Measurements from ENCODE around the gene ENPP6. TPM values are rescaled to one million over a fixed set of nuclear protein-coding genes. Genes with fewer than 3 reads are reported as not detected.

The ENPP6 gene
- total and polyA plus RNA-seq, 8 donors = 0.05 to 1.5 (median 0.24) TPM; not detected in 3

DNA sequence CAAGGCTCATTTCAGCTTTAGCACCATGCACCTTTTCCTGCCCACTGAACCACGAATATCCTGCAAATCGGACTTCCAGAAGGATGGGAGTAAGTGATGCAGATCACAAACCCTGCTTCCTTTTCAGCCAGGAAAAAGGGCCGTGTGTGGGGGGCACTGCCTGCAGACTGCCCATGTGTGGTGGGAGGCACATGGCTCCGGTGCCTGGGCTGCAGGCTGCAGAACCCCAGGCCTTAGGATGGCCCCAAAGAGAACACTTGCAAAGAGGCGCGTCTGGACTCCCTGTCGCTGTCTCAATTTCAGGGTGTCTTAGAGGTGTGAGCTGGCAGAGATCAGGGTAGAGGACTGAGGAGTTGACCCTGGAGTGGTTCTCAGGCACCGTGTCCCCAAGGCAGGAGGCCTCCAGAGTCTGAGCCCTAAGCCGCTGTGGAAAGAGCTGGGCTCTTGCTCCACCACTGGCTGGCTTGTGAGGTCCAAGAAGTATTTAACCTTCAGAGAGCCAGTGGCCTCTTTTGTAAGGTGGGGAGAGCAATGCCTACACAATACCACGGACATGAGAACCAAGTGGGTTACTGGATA is 97.0 kb downstream of the ENPP6 start:
- H3K36me3 ChIP-seq = no peaks in the 10 kb centered on the region
- no peaks in the 10 kb centered on the region for H3K9me3 ChIP-seq
- no peak overlapping the region for H3K4me3 ChIP-seq
- FAIRE-seq (no peak), DNase-seq (no peak), ATAC-seq (no peak)
- TF ChIP-seq, protein P1, sequence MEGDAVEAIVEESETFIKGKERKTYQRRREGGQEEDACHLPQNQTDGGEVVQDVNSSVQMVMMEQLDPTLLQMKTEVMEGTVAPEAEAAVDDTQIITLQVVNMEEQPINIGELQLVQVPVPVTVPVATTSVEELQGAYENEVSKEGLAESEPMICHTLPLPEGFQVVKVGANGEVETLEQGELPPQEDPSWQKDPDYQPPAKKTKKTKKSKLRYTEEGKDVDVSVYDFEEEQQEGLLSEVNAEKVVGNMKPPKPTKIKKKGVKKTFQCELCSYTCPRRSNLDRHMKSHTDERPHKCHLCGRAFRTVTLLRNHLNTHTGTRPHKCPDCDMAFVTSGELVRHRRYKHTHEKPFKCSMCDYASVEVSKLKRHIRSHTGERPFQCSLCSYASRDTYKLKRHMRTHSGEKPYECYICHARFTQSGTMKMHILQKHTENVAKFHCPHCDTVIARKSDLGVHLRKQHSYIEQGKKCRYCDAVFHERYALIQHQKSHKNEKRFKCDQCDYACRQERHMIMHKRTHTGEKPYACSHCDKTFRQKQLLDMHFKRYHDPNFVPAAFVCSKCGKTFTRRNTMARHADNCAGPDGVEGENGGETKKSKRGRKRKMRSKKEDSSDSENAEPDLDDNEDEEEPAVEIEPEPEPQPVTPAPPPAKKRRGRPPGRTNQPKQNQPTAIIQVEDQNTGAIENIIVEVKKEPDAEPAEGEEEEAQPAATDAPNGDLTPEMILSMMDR (IDR thresholded peaks at IDR 0.05) = no peak
- intact Hi-C loops (cut with DNase I) = no loop called here
- 78 to 79% methylated on average over 10 of the region's 10 CpGs for WGBS, 2 donors
- H3K27me3 ChIP-seq = no peaks in the 10 kb centered on the region
- H3K27ac ChIP-seq = no peak overlapping the region
- H3K4me1 ChIP-seq = no peaks in the 10 kb centered on the region

DNA sequence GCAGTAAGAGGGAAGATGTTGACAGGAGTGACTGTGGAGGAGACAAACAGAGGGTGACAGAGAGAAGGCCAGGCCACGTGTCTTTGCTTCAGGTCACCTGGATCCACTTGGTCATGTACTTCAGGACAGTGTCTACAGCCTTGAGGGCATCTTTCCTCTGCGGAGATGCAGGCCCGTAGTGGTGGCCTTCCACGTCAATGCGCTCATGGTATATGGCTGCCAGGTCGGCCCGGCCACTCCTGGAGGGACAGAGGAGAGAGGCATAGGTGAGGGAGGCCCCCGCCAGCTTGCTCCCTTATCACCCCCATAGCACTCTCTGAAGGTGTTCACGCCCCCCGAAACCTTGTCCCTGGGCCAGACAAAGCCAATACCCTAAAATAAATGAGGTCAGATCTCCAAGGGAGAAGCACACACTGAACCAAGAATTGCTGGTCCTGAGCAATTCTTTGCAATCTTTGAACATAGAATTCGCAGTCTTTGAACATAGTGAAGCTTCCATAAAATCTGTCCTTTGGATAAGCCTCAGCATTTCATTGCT is 99.9 kb downstream of the ENPP6 start:
- Histone ChIP-seq H3K9me3 (no peaks in the 10 kb centered on the region), H3K27ac (no peak overlapping the region), H3K36me3 (no peaks in the 10 kb centered on the region), H3K27me3 (no peaks in the 10 kb centered on the region), H3K4me3 (no peak overlapping the region), H3K4me1 (no peaks in the 10 kb centered on the region)
- TF ChIP-seq, protein P1 (IDR thresholded peaks at IDR 0.05) = no peak
- intact Hi-C loops (cut with DNase I) = no loop called here
- DNase-seq (no peak), FAIRE-seq (no peak), ATAC-seq (no peak)
- WGBS, 2 donors = 89 to 93% methylated on average over 11 of the region's 11 CpGs

DNA sequence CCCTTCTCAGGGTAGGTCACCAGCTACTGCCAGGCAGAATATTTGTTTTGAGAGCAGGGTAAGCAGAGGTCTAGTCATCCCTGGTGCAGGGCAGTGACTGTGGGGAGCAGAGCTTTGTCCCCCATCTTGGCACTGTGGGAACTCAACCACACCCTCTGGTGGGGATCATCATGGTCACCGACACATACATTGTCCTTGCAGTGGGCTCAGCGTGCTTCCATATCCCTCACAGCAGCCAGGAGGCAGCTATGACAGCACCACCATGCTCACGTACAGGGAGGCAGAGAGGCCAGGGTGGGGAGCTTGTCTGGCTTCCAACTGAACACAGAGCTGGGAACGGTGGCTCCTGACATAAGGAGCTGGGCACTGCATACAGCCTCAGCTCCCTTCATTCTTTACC is 102.3 kb downstream of the ENPP6 start:
- intact Hi-C loops (cut with DNase I) = no loop called here
- TF ChIP-seq, protein P1 (IDR thresholded peaks at IDR 0.05) = no peak
- WGBS, 2 donors = 81 to 86% methylated on average over 4 of the region's 4 CpGs
- ATAC-seq = no peak
- FAIRE-seq = no peak
- Histone ChIP-seq H3K4me3 (no peak overlapping the region), H3K27me3 (no peaks in the 10 kb centered on the region), H3K27ac (no peak overlapping the region), H3K9me3 (no peaks in the 10 kb centered on the region), H3K4me1 (no peaks in the 10 kb centered on the region), H3K36me3 (no peaks in the 10 kb centered on the region)
- DNase-seq = no peak

DNA sequence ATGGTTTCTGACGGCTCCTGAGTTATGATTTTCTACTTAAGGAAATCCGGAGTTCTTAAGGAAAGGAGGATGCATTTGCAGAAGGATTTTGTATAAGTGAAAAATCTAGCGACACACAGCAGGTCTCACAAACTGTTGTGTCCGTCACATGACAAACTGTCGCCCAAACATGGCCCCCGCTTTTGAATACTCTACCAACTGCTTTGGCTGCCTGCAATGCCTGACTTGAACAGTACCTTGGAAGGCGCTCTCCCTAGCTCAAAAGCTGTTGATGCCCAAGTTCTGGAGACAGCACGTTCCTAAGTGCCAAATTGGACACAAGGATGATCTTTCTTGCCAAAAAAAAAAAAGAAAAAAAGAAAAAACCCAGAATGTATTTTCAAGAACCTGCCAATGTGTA is 103.2 kb downstream of the ENPP6 start:
- TF ChIP-seq, protein P1 (IDR thresholded peaks at IDR 0.05) = no peak
- intact Hi-C loops (cut with DNase I) = no loop called here
- no peaks in the 10 kb centered on the region for H3K27me3 ChIP-seq
- DNase-seq (no peak), FAIRE-seq (no peak), ATAC-seq (no peak)
- H3K27ac ChIP-seq = no peak overlapping the region
- no peaks in the 10 kb centered on the region for H3K4me1 ChIP-seq
- no peak overlapping the region for H3K4me3 ChIP-seq
- H3K9me3 ChIP-seq = no peaks in the 10 kb centered on the region
- no peaks in the 10 kb centered on the region for H3K36me3 ChIP-seq
- WGBS, 2 donors = 75 to 84% methylated on average over 8 of the region's 8 CpGs

DNA sequence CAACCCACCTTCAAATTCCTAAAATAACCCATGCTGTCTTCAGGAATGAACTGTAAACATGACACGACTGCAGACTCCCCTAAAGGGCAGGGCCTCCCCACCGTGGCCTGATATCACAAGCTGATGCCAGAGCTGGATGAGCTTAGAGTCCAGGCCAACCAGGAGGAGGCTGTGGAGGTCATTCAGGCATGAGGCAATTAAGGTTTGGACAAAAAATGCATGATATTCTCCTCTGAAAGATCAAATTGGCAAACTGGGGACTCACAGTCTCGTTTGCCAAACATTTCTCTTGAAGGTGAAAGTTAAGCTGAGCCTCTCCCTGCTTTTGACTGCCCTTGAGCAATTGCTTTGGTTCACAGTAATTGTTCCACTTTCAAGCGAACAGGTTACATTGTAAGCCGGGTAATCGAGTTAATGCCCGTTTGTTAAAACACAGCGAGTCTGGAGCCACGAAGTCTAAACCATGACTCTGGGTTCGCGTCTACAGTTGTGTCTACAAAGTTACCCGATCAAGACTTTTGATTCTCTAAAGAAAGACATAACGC is 105.6 kb downstream of the ENPP6 start:
- FAIRE-seq (no peak), ATAC-seq (peak in 1 of 4 donors; percentile 48), DNase-seq (no peak)
- Histone ChIP-seq H3K27me3 (no peaks in the 10 kb centered on the region), H3K4me3 (no peak overlapping the region), H3K4me1 (no peaks in the 10 kb centered on the region), H3K27ac (no peak overlapping the region), H3K9me3 (no peaks in the 10 kb centered on the region), H3K36me3 (no peaks in the 10 kb centered on the region)
- 66 to 71% methylated on average over 13 of the region's 13 CpGs for WGBS, 2 donors
- intact Hi-C loops (cut with DNase I) = no loop called here
- TF ChIP-seq, protein P1 (IDR thresholded peaks at IDR 0.05) = no peak
